ENCODE measurements around the gene SETD3.
"Not testable (repeated sequence)": the region's sequence is repeated elsewhere in the genome, so short reads cannot be mapped to it uniquely, and the experiment has no call there.

The SETD3 gene

GRCh38 chr14:99354166-99354875 is 126.3 kb downstream of the SETD3 start:
- DNase-seq, result no peak

GRCh38 chr14:99352688-99353280 is 127.9 kb downstream of the SETD3 start:
- DNase-seq, result no peak

GRCh38 chr14:99351166-99352007 is 129.3 kb downstream of the SETD3 start:
- no peak for DNase-seq

- DNase-seq, result no peak
These were observed 129.9 kb downstream of the SETD3 start for GRCh38 chr14:99350751-99351150.

GRCh38 chr14:99349721-99350495 is 130.8 kb downstream of the SETD3 start:
- no peak for DNase-seq

- DNase-seq, result no peak
These were observed 131.6 kb downstream of the SETD3 start for GRCh38 chr14:99348816-99349614.

- not testable (repeated sequence) for DNase-seq
These were observed 132.4 kb downstream of the SETD3 start for GRCh38 chr14:99348231-99348630.

Measured in activated CD4-positive, alpha-beta T cell treated with anti-CD3 and anti-CD28 coated beads, Interleukin-10, Interleukin-2, amounts not matched to agents 100 ng/mL and 50 ng/mL, durations not matched to agents 16 hours and 8 hours (primary cell).